Measurements from ENCODE around the gene LRRC8C. TPM values are rescaled to one million over a fixed set of nuclear protein-coding genes. Genes with fewer than 3 reads are reported as not detected.

LRRC8C gene
- total and polyA plus RNA-seq, 2 experiments from 2014 or later = 0.89 to 3.9 TPM

DNA sequence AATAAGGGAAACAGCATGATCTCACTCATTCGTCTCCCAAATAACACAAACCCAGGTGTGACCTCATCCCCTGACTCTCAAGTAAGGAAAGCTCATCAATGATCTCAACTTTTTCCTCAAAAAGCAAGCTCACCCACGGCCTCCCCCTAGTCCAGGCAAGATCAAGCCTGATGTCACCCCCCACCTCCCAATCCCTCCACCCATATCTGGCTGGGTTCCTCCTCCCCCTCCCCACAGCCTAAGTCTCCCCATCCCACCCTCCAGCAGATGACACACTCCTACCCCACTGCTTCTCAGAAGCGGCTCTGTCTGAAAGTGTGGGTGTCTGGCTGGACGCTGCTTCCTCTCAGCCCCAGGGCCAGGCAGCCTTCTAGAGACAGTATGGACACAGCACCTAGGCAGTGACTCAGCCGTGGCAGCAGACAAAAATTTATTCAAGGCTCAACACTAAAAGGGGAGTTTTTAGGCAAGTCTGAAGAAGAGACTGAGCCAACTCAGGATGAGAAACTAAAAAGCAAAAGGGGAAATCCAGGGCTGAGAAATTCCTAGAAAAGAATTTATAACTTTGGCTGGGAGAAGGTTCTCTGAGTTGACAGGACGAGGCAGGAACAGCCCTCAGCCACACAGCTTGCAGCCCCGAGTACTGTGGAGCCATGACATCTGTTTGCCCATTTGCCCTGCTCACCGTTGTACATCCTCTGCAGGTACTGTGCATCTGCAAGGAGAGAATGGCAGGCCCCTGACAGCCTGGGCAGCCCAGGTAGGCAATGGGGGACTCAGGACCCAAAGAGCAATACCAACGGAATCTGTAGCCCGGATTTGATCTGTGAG lies 106.3 kb downstream of the LRRC8C start:
- Histone ChIP-seq H3F3A (replicated peaks; ENCODE audit: low read depth) (no peaks in the 10 kb centered on the region), H3K4me2 (no peak overlapping the region), H3K36me3 (ENCODE audit: insufficient read depth) (no peaks in the 10 kb centered on the region), H3K4me1 (ENCODE audit: insufficient read depth) (no peaks in the 10 kb centered on the region), H2AFZ (0 out of 2 replicates have a peak overlapping the region, but pooled peaks have one; percentile 23), H3K27me3 (ENCODE audit: insufficient read depth) (no peaks in the 10 kb centered on the region), H3K27ac (ENCODE audit: low read depth) (no peak overlapping the region), H3K79me2 (replicated peaks; ENCODE audit: insufficient read depth) (no peaks in the 10 kb centered on the region), H3K9me2 (ENCODE audit: insufficient read depth) (peaks cover 7% of the 10 kb centered on the region; the same call in 1 of the 2 replicates), H3K4me3 (no peak overlapping the region), H4K20me1 (replicated peaks; ENCODE audit: insufficient read depth) (no peaks in the 10 kb centered on the region)
- H3K9me3 Mint-ChIP-seq = no peaks in the 10 kb centered on the region
- no peaks in the 10 kb centered on the region for H3K4me1 Mint-ChIP-seq
- no peak overlapping the region for H3K4me3 Mint-ChIP-seq
- H3K36me3 Mint-ChIP-seq (ENCODE audit: low read depth) = no peaks in the 10 kb centered on the region
- no peak overlapping the region for H3K27ac Mint-ChIP-seq
- DNase-seq (ENCODE audit: low spot score) (no peak), ATAC-seq (peak; percentile 22; the same call in 1 of the 3 replicates)
- H3K27me3 Mint-ChIP-seq (ENCODE audit: insufficient read depth, low read depth, poor library complexity) = no peaks in the 10 kb centered on the region
- no peak for TF ChIP-seq CREB1 (CRISPR knock-in tag; IDR thresholded peaks at IDR 0.05; ENCODE audit: low read depth)
- TF ChIP-seq ZNF114 (CRISPR knock-in tag; IDR thresholded peaks at IDR 0.05) = no peak
- TF ChIP-seq STAT1 (IDR thresholded peaks at IDR 0.05; ENCODE audit: unreplicated experiment) = no peak
- TF ChIP-seq, protein P1, sequence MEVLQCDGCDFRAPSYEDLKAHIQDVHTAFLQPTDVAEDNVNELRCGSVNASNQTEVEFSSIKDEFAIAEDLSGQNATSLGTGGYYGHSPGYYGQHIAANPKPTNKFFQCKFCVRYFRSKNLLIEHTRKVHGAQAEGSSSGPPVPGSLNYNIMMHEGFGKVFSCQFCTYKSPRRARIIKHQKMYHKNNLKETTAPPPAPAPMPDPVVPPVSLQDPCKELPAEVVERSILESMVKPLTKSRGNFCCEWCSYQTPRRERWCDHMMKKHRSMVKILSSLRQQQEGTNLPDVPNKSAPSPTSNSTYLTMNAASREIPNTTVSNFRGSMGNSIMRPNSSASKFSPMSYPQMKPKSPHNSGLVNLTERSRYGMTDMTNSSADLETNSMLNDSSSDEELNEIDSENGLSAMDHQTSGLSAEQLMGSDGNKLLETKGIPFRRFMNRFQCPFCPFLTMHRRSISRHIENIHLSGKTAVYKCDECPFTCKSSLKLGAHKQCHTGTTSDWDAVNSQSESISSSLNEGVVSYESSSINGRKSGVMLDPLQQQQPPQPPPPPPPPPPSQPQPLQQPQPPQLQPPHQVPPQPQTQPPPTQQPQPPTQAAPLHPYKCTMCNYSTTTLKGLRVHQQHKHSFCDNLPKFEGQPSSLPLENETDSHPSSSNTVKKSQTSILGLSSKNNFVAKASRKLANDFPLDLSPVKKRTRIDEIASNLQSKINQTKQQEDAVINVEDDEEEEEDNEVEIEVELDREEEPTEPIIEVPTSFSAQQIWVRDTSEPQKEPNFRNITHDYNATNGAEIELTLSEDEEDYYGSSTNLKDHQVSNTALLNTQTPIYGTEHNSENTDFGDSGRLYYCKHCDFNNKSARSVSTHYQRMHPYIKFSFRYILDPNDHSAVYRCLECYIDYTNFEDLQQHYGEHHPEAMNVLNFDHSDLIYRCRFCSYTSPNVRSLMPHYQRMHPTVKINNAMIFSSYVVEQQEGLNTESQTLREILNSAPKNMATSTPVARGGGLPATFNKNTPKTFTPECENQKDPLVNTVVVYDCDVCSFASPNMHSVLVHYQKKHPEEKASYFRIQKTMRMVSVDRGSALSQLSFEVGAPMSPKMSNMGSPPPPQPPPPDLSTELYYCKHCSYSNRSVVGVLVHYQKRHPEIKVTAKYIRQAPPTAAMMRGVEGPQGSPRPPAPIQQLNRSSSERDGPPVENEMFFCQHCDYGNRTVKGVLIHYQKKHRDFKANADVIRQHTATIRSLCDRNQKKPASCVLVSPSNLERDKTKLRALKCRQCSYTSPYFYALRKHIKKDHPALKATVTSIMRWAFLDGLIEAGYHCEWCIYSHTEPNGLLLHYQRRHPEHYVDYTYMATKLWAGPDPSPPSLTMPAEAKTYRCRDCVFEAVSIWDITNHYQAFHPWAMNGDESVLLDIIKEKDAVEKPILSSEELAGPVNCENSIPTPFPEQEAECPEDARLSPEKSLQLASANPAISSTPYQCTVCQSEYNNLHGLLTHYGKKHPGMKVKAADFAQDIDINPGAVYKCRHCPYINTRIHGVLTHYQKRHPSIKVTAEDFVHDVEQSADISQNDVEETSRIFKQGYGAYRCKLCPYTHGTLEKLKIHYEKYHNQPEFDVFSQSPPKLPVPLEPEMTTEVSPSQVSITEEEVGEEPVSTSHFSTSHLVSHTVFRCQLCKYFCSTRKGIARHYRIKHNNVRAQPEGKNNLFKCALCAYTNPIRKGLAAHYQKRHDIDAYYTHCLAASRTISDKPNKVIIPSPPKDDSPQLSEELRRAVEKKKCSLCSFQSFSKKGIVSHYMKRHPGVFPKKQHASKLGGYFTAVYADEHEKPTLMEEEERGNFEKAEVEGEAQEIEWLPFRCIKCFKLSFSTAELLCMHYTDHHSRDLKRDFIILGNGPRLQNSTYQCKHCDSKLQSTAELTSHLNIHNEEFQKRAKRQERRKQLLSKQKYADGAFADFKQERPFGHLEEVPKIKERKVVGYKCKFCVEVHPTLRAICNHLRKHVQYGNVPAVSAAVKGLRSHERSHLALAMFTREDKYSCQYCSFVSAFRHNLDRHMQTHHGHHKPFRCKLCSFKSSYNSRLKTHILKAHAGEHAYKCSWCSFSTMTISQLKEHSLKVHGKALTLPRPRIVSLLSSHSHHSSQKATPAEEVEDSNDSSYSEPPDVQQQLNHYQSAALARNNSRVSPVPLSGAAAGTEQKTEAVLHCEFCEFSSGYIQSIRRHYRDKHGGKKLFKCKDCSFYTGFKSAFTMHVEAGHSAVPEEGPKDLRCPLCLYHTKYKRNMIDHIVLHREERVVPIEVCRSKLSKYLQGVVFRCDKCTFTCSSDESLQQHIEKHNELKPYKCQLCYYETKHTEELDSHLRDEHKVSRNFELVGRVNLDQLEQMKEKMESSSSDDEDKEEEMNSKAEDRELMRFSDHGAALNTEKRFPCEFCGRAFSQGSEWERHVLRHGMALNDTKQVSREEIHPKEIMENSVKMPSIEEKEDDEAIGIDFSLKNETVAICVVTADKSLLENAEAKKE (CRISPR knock-in tag; IDR thresholded peaks at IDR 0.05) = no peak
- no peak for TF ChIP-seq EZH2 (IDR thresholded peaks at IDR 0.05; ENCODE audit: low read depth, unreplicated experiment)
- TF ChIP-seq EZH2phosphoT487 (IDR thresholded peaks at IDR 0.05; ENCODE audit: unreplicated experiment) = no peak
- TF ChIP-seq, protein P2, sequence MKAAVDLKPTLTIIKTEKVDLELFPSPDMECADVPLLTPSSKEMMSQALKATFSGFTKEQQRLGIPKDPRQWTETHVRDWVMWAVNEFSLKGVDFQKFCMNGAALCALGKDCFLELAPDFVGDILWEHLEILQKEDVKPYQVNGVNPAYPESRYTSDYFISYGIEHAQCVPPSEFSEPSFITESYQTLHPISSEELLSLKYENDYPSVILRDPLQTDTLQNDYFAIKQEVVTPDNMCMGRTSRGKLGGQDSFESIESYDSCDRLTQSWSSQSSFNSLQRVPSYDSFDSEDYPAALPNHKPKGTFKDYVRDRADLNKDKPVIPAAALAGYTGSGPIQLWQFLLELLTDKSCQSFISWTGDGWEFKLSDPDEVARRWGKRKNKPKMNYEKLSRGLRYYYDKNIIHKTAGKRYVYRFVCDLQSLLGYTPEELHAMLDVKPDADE (IDR thresholded peaks at IDR 0.05) = no peak
- TF ChIP-seq JUNB (IDR thresholded peaks at IDR 0.05; ENCODE audit: unreplicated experiment) = no peak
- no peak for TF ChIP-seq ZNF331 (CRISPR knock-in tag; IDR thresholded peaks at IDR 0.05; ENCODE audit: low read depth)
- TF ChIP-seq, protein P3, sequence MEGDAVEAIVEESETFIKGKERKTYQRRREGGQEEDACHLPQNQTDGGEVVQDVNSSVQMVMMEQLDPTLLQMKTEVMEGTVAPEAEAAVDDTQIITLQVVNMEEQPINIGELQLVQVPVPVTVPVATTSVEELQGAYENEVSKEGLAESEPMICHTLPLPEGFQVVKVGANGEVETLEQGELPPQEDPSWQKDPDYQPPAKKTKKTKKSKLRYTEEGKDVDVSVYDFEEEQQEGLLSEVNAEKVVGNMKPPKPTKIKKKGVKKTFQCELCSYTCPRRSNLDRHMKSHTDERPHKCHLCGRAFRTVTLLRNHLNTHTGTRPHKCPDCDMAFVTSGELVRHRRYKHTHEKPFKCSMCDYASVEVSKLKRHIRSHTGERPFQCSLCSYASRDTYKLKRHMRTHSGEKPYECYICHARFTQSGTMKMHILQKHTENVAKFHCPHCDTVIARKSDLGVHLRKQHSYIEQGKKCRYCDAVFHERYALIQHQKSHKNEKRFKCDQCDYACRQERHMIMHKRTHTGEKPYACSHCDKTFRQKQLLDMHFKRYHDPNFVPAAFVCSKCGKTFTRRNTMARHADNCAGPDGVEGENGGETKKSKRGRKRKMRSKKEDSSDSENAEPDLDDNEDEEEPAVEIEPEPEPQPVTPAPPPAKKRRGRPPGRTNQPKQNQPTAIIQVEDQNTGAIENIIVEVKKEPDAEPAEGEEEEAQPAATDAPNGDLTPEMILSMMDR (conservative IDR thresholded peaks at IDR 0.05; ENCODE audit: low read depth in 2 of 2) = no peak
- no peak for TF ChIP-seq NANOG (IDR thresholded peaks at IDR 0.05; ENCODE audit: borderline replicate concordance)
- TF ChIP-seq, protein P4, sequence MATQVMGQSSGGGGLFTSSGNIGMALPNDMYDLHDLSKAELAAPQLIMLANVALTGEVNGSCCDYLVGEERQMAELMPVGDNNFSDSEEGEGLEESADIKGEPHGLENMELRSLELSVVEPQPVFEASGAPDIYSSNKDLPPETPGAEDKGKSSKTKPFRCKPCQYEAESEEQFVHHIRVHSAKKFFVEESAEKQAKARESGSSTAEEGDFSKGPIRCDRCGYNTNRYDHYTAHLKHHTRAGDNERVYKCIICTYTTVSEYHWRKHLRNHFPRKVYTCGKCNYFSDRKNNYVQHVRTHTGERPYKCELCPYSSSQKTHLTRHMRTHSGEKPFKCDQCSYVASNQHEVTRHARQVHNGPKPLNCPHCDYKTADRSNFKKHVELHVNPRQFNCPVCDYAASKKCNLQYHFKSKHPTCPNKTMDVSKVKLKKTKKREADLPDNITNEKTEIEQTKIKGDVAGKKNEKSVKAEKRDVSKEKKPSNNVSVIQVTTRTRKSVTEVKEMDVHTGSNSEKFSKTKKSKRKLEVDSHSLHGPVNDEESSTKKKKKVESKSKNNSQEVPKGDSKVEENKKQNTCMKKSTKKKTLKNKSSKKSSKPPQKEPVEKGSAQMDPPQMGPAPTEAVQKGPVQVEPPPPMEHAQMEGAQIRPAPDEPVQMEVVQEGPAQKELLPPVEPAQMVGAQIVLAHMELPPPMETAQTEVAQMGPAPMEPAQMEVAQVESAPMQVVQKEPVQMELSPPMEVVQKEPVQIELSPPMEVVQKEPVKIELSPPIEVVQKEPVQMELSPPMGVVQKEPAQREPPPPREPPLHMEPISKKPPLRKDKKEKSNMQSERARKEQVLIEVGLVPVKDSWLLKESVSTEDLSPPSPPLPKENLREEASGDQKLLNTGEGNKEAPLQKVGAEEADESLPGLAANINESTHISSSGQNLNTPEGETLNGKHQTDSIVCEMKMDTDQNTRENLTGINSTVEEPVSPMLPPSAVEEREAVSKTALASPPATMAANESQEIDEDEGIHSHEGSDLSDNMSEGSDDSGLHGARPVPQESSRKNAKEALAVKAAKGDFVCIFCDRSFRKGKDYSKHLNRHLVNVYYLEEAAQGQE (IDR thresholded peaks at IDR 0.05; ENCODE audit: unreplicated experiment) = no peak

Measured in GM23338 (cell line).